HEK293 (cell line): ENCODE measurements around the gene SAMD4B.

Experiments used
- EGR2 ChIP-seq: fragments of 450-650 bp; formaldehyde crosslinking; IDR thresholded peaks from 2 replicates; pipeline ENCODE4 v1.5.1; 2016; ENCODE audit warnings: low read depth, missing biosample characterization, missing genetic modification characterization
- HIC1 ChIP-seq: fragments of 450-650 bp; formaldehyde crosslinking; IDR thresholded peaks from 2 replicates; pipeline ENCODE4 v1.5.1; 2016; ENCODE audit warnings: missing biosample characterization, missing genetic modification characterization
- IKZF3 ChIP-seq: fragments of 450-650 bp; IDR thresholded peaks from 2 replicates; pipeline ENCODE4 v1.5.0; 2018; ENCODE audit warnings: missing biosample characterization, mild to moderate bottlenecking, missing genetic modification characterization, moderate library complexity
- KLF10 ChIP-seq: fragments of 450-650 bp; IDR thresholded peaks from 2 replicates; pipeline ENCODE4 v1.5.1; 2018; ENCODE audit warnings: missing biosample characterization, mild to moderate bottlenecking, missing genetic modification characterization
- KLF7 ChIP-seq: fragments of 450-650 bp; formaldehyde crosslinking; IDR thresholded peaks from 2 replicates; pipeline ENCODE4 v1.5.1; 2016; ENCODE audit warnings: missing biosample characterization, missing genetic modification characterization, borderline replicate concordance
- PRDM1 ChIP-seq: fragments of 450-650 bp; formaldehyde crosslinking; IDR thresholded peaks from 2 replicates; pipeline ENCODE4; 2016; ENCODE audit warnings: missing biosample characterization, missing genetic modification characterization
- SETDB1 ChIP-seq: IDR thresholded peaks from one replicate; pipeline ENCODE4 v1.6.1; 2017; ENCODE audit warnings: mild to moderate bottlenecking, low read length, moderate library complexity, mixed read lengths; ENCODE audit not compliant: insufficient read length
- SP2 ChIP-seq: fragments of 450-650 bp; formaldehyde crosslinking; IDR thresholded peaks from 2 replicates; pipeline ENCODE4 v1.5.1; 2016; ENCODE audit warnings: missing biosample characterization, missing genetic modification characterization
- ZBTB11 ChIP-seq: fragments of 450-650 bp; formaldehyde crosslinking; conservative IDR thresholded peaks from 2 replicates; pipeline ENCODE4 v1.5.1; 2016; ENCODE audit warnings: low read depth, missing biosample characterization, missing genetic modification characterization
- ZBTB6 ChIP-seq: fragments of 450-650 bp; formaldehyde crosslinking; IDR thresholded peaks from 2 replicates; pipeline ENCODE4 v1.5.1; 2017; ENCODE audit warnings: missing biosample characterization, missing genetic modification characterization
- ZEB2 ChIP-seq: fragments of 450-650 bp; formaldehyde crosslinking; IDR thresholded peaks from 2 replicates; pipeline ENCODE4 v1.5.1; 2016; ENCODE audit warnings: missing biosample characterization, missing genetic modification characterization
- ZNF148 ChIP-seq: fragments of 450-650 bp; formaldehyde crosslinking; IDR thresholded peaks from 2 replicates; pipeline ENCODE4 v1.5.0; 2017; ENCODE audit warnings: missing biosample characterization, missing genetic modification characterization, borderline replicate concordance
- ZNF157 ChIP-seq: fragments of 450-650 bp; formaldehyde crosslinking; IDR thresholded peaks from 2 replicates; pipeline ENCODE4 v1.5.1; 2016; ENCODE audit warnings: missing biosample characterization, missing genetic modification characterization
- ZNF169 ChIP-seq: fragments of 450-650 bp; formaldehyde crosslinking; IDR thresholded peaks from 2 replicates; pipeline ENCODE4 v1.5.1; 2016; ENCODE audit warnings: missing biosample characterization, missing genetic modification characterization
- ZNF184 ChIP-seq: fragments of 450-650 bp; IDR thresholded peaks from 2 replicates; pipeline ENCODE4 v1.5.1; 2018; ENCODE audit warnings: missing biosample characterization, mild to moderate bottlenecking, missing genetic modification characterization
- ZNF2 ChIP-seq: fragments of 450-650 bp; formaldehyde crosslinking; IDR thresholded peaks from 2 replicates; pipeline ENCODE4 v1.5.1; 2016; ENCODE audit warnings: missing biosample characterization, missing genetic modification characterization
- ZNF24 ChIP-seq: fragments of 450-650 bp; formaldehyde crosslinking; IDR thresholded peaks from 2 replicates; pipeline ENCODE4 v1.5.1; 2016; ENCODE audit warnings: missing biosample characterization, missing genetic modification characterization
- ZNF335 ChIP-seq: fragments of 450-650 bp; formaldehyde crosslinking; conservative IDR thresholded peaks from 2 replicates; pipeline ENCODE4 v1.5.1; 2016; ENCODE audit warnings: missing biosample characterization, missing genetic modification characterization
- ZNF341 ChIP-seq: fragments of 450-650 bp; formaldehyde crosslinking; IDR thresholded peaks from 2 replicates; pipeline ENCODE4; 2016; ENCODE audit warnings: low read depth, missing biosample characterization, missing genetic modification characterization
- ZNF391 ChIP-seq: fragments of 450-650 bp; formaldehyde crosslinking; IDR thresholded peaks from 2 replicates; pipeline ENCODE4 v1.5.1; 2016; ENCODE audit warnings: low read depth, missing biosample characterization, missing genetic modification characterization, borderline replicate concordance
- ZNF394 ChIP-seq: fragments of 450-650 bp; formaldehyde crosslinking; IDR thresholded peaks from 2 replicates; pipeline ENCODE4 v1.5.1; 2016; ENCODE audit warnings: missing biosample characterization, missing genetic modification characterization, mild to moderate bottlenecking, moderate library complexity, borderline replicate concordance
- ZNF423 ChIP-seq: fragments of 450-650 bp; formaldehyde crosslinking; IDR thresholded peaks from 2 replicates; pipeline ENCODE4 v1.5.1; 2016; ENCODE audit warnings: missing biosample characterization, missing genetic modification characterization
- ZNF518A ChIP-seq: fragments of 450-650 bp; formaldehyde crosslinking; conservative IDR thresholded peaks from 2 replicates; pipeline ENCODE4 v1.5.1; 2016; ENCODE audit warnings: low read depth, missing biosample characterization, missing genetic modification characterization
- ZNF677 ChIP-seq: fragments of 450-650 bp; IDR thresholded peaks from 2 replicates; pipeline ENCODE4 v1.5.0; 2018; ENCODE audit warnings: missing biosample characterization, mild to moderate bottlenecking, missing genetic modification characterization, moderate library complexity

The SAMD4B gene

GRCh38 chr19:39409208-39410016, 67.2 kb downstream of the SAMD4B start (continued):
- TF ChIP-seq ZBTB6 (peak; percentile 8; the same call in 1 of the 2 replicates), HIC1 (tag by site-specific recombination) (peak; percentile 48), ZNF184 (tag by site-specific recombination) (0 out of 2 replicates have a peak, but pooled peaks have one; percentile 41), ZNF677 (tag by site-specific recombination) (peak; percentile 29; the same call in 1 of the 2 replicates), ZNF2 (peak; percentile 28; the same call in 1 of the 2 replicates), IKZF3 (tag by site-specific recombination) (peak; percentile 62; the same call in 1 of the 2 replicates), ZNF391 (tag by site-specific recombination) (peak; percentile 33; the same call in 1 of the 2 replicates), ZNF169 (no peak), PRDM1 (tag by site-specific recombination) (peak; percentile 45), ZNF518A (tag by site-specific recombination) (no peak; the same call in 1 of the 2 replicates), KLF10 (peak; percentile 82), SETDB1 (no peak), ZNF423 (tag by site-specific recombination) (peak; percentile 23), ZNF24 (tag by site-specific recombination) (peak; percentile 67; the same call in 1 of the 2 replicates), KLF7 (peak; percentile 88), ZNF394 (tag by site-specific recombination) (0 out of 2 replicates have a peak, but pooled peaks have one; percentile 10), ZNF148 (tag by site-specific recombination) (peak; percentile 63; the same call in 1 of the 2 replicates), ZNF341 (peak; percentile 44), SP2 (tag by site-specific recombination) (peak; percentile 86), ZEB2 (tag by site-specific recombination) (peak; percentile 100), EGR2 (tag by site-specific recombination) (0 out of 2 replicates have a peak, but pooled peaks have one; percentile 27), ZNF335 (peak; percentile 59), ZBTB11 (tag by site-specific recombination) (peak; percentile 91), ZNF157 (no peak)
